ENCODE results near the gene IQGAP2.
"Not testable (repeated sequence)": the region's sequence is repeated elsewhere in the genome, so short reads cannot be mapped to it uniquely, and the experiment has no call there.

Gene IQGAP2

GRCh38 chr5:76672242-76672641, 269.2 kb downstream of the IQGAP2 start:
- FAIRE-seq (no peak), DNase-seq (ENCODE audit: extremely low spot score, insufficient read length, low read depth) (no peak)

GRCh38 chr5:76673125-76673524, 270.0 kb downstream of the IQGAP2 start:
- no peak for DNase-seq (ENCODE audit: extremely low spot score, insufficient read length, low read depth)
- no peak for FAIRE-seq

- FAIRE-seq = no peak
- DNase-seq (ENCODE audit: extremely low spot score, insufficient read length, low read depth) = no peak
Measured at GRCh38 chr5:76674330-76675066, 271.4 kb downstream of the IQGAP2 start.

- no peak for DNase-seq (ENCODE audit: extremely low spot score, insufficient read length, low read depth)
- FAIRE-seq = no peak
Measured at GRCh38 chr5:76675364-76675763, 272.3 kb downstream of the IQGAP2 start.

GRCh38 chr5:76677849-76678472, 274.9 kb downstream of the IQGAP2 start:
- no peak for FAIRE-seq
- DNase-seq (ENCODE audit: extremely low spot score, insufficient read length, low read depth) = no peak

- DNase-seq (ENCODE audit: extremely low spot score, insufficient read length, low read depth) (no peak), FAIRE-seq (no peak)
Measured at GRCh38 chr5:76679231-76679630, 276.1 kb downstream of the IQGAP2 start.

- not testable (repeated sequence) for FAIRE-seq; DNase-seq (ENCODE audit: extremely low spot score, insufficient read length, low read depth)
Measured at GRCh38 chr5:76680826-76681225, 277.7 kb downstream of the IQGAP2 start.

- DNase-seq (ENCODE audit: extremely low spot score, insufficient read length, low read depth) (no peak), FAIRE-seq (no peak)
Measured at GRCh38 chr5:76681287-76681686, 278.2 kb downstream of the IQGAP2 start.

- DNase-seq (ENCODE audit: extremely low spot score, insufficient read length, low read depth) (no peak), FAIRE-seq (no peak)
Measured at GRCh38 chr5:76682387-76682786, 279.3 kb downstream of the IQGAP2 start.

- no peak for DNase-seq (ENCODE audit: extremely low spot score, insufficient read length, low read depth)
- FAIRE-seq = no peak
Measured at GRCh38 chr5:76683816-76684731, 281.0 kb downstream of the IQGAP2 start.

- no peak for DNase-seq (ENCODE audit: extremely low spot score, insufficient read length, low read depth)
- FAIRE-seq = no peak
Measured at GRCh38 chr5:76684756-76685519, 281.9 kb downstream of the IQGAP2 start.

GRCh38 chr5:76685704-76686103, 282.6 kb downstream of the IQGAP2 start:
- DNase-seq (ENCODE audit: extremely low spot score, insufficient read length, low read depth) = no peak
- no peak for FAIRE-seq

- DNase-seq (ENCODE audit: extremely low spot score, insufficient read length, low read depth) (no peak), FAIRE-seq (no peak)
Measured at GRCh38 chr5:76688212-76688611, 285.1 kb downstream of the IQGAP2 start.

- FAIRE-seq (no peak), DNase-seq (ENCODE audit: extremely low spot score, insufficient read length, low read depth) (no peak)
Measured at GRCh38 chr5:76688836-76689235, 285.8 kb downstream of the IQGAP2 start.

- DNase-seq (ENCODE audit: extremely low spot score, insufficient read length, low read depth) (no peak), FAIRE-seq (no peak)
Measured at GRCh38 chr5:76689321-76690036, 286.4 kb downstream of the IQGAP2 start.

GRCh38 chr5:76690037-76690679, 287.1 kb downstream of the IQGAP2 start:
- DNase-seq (ENCODE audit: extremely low spot score, insufficient read length, low read depth) (no peak), FAIRE-seq (no peak)

GRCh38 chr5:76690704-76691466, 287.8 kb downstream of the IQGAP2 start:
- no peak for FAIRE-seq
- no peak for DNase-seq (ENCODE audit: extremely low spot score, insufficient read length, low read depth)

Measured in GM18507 (cell line).